GM19467 (cell line): Measurements from ENCODE around the gene MYL7.

Experiments used
- ATAC-seq: cut with Tn5 transposase; IDR thresholded peaks from one replicate; pipeline ENCODE4 v1.9.1; 2021; ENCODE audit warnings: mild to moderate bottlenecking, moderate library complexity; ENCODE audit not compliant: unreplicated experiment

The MYL7 gene

DNA sequence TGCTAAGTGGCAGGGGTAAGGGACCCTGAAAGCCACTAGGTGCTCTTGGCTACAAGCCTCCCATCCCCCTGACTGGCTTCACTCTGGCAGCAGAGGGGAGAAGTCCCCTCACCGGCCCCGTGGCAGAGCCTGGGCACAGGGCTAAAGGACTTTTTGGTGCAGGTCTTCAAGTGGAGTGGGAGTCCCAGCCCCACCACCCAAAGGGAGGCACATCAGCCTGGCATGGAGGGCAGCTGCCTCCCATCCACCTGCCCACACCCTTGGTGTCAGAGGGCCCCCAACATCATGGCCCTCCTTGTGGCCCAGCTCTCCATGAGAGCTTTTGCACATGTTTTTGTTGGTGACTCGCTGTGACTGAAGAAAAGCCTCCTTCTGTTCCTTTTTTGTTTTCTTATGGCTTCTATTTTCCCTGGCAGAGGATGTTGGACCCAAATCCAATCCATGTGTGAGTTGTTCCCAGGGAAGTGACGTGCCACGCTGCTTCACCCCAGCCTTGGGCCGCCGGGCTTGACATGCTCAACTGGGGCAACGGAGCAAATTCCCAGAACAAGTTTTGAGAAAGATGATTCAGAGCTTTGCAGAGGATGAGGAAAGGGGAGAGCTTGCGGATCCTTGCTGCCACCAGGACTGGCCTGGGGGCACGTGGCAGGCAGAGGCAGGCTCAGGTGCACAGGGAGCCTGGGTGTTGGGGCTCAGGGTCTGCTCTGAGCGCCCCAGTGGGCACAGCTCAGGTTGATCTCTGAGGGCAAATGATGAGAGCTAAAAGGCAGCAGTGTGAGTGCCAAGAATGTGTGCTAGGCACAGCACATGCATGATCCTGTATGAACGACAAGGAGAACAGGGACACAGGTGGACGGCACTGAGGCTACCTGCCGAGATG lies 38.9 kb downstream of the MYL7 start:
- no peak for ATAC-seq

DNA sequence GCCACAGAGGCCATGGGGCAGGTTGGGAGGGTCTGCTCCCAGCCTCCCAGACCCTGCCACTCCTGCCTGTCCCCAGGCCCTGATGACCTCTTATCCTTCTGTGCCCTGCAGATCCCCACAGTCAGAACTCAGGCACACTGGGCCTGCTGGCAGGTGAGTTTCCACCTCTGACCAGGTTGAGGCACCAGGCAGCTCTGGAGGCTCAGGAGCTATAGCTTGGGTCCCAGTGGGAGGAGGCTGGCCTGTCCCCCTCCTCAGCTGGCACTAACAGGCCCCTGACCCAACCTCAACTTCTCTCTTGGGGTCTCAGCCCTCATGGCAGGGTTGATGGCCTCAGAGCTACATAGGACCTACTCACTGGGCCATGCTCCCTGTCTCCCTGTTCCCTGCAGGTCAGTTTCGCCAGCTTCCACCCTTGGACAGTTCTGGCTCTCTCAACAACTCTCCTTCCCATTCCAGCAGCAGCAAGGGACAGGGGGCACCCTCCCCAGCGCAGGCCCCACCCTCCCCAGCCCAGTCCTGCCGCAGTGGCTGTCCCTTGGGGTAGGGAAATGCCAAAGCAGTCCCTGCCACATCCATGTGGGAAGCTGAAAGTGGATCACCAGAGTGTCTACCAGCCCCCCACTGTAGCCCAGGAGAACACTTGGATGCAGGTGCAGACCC lies 39.7 kb downstream of the MYL7 start:
- no peak for ATAC-seq

GRCh38 chr7:44100458-44101302 lies 40.5 kb downstream of the MYL7 start:
- ATAC-seq, result no peak

DNA sequence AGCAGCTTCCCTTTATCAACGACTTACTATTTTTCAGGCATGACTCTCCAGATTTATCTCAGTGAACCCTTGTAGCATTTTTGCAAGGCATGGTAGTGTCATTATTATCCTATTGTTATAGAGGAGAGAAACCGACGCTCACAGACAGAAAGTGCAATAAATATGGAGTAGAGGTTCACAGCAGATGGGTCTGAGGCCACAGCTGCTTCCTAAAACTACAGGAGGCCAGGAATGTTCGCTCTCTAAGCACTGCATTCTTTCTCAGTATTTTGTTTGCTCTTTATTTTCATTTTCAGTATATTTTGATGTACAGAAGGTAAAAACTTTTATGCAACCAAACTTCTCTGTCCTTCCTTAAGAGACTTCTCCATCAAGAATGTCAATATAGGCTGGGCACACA lies 41.5 kb downstream of the MYL7 start:
- no peak for ATAC-seq

- ATAC-seq, result no peak
Measured at GRCh38 chr7:44098092-44099068, 42.8 kb downstream of the MYL7 start.

GRCh38 chr7:44097064-44097932 lies 43.8 kb downstream of the MYL7 start:
- ATAC-seq, result no peak

DNA sequence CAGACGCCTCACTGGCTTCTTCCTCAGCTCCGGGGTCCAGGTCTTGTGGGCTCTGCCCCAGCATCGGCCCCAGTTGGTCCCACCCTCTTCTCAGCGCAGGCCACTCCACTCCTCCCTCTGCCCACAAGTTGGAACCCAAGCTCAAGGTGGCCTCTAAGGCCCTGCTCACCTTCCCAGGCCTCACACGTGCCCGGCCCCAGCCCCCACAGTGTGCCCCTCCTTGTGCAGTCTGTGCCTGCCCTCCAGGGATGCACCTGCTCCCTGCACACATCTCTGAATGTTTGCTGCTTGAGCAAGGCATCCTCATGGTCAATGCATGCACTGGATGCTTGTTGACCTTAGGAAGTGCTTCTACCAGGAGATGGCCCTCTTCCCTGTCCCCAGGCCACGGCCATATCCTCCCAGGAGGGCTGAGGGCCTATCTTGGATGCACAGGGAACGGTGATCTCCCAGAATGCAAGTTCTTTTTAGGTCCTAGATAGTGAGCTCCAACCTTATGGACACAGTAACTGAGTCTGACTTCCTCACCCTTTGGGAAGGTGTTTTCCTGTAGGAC lies 44.7 kb downstream of the MYL7 start:
- no peak for ATAC-seq

- ATAC-seq, result no peak
Measured at GRCh38 chr7:44095781-44096180, 45.4 kb downstream of the MYL7 start.

DNA sequence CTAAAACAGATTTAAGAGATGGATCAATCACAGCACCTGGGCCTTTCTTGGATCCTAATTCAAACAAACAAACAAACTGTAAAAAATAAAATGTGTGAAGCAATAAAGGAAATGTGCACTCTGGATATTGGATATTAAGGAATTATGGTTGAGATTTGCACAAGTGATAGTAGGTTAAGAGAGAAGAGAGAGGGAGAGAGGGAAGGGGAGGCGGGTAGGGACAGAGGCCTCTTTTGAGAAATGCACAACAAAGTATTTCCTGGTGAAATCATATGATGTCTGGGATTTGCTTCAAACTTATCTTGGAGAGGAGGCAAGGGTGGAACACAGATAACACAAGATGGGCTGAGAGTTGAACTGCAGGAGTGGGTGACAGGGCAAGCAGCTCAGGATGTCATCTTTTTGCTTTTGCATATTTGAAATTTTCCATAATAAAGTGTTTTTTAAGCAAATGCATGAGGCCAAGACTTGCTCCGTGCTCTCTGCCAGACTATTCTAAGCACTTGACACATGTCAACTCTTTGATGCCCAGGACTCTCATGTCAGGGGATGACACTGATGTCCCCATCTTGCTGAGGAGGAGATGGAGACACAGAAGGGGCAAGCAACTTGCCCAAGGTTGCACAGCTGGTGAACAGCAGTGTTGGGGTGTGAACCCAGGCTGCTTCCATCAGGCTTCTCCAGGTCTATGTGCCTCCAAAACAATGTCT lies 46.1 kb downstream of the MYL7 start:
- no peak for ATAC-seq

- no peak for ATAC-seq
Measured at GRCh38 chr7:44094365-44094764, 46.8 kb downstream of the MYL7 start.

- no peak for ATAC-seq
Measured at GRCh38 chr7:44093102-44093641, 48.0 kb downstream of the MYL7 start.
